ENCODE results near the gene TUBA1B. TPM values are rescaled to one million over a fixed set of nuclear protein-coding genes. Genes with fewer than 3 reads are reported as not detected.
A peak's percentile ranks its signal among the peaks of the same experiment; 100 is the strongest.

The TUBA1B gene
- total and polyA plus RNA-seq, 2 of the 13 experiments (the other 11 are each of a cell fraction or from before 2014, with no cell fraction given) = 1,275 to 1,353 TPM

DNA sequence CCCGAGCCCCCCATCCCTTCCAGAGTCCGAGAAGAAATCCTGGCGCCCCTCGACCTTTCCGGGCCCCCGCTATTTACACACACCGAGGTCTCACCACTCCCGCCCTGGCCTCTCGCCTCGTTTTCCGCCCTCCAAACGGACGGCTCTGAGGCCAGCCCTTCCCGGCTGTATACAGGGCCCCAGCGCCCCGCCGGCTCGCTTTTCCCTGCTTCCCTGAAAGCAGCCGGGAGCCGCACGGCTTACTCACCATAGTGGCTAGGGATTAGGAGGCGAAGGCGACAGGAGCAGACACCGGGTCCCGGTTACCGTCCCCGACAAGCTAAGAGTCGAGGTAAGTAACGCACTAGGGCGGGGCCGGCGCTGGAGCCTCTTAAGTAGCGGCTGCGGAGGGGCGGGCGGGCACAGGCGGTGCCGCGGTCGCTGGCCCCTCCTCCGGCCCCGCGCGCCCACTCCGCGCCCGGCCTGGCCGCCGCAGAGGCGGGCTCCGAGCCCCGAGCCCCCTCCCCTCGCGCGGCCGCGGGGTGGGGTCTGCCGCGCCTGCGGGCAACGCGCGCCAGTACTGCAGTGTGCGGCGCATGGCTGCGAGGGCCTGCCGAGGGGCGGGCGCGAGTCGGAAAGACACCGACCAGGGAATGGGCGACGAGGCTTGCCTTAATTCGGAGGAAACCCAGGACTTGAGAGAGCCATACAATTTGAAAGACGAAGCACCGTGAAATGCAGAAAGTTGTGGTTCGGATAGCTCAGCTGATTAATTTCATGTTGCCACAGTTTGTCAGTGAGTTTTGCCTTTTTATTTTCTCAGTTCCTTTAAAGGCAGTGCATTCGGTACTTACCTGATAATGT lies at the start of gene TUBA1B (continued):
- TF ChIP-seq GFI1 (CRISPR knock-in tag; IDR thresholded peaks at IDR 0.05; ENCODE audit: borderline replicate concordance) (0 out of 2 replicates have a peak, but pooled peaks have one; percentile 13), TCF7 (IDR thresholded peaks at IDR 0.05; ENCODE audit: low read depth) (no peak), SRSF9 (IDR thresholded peaks at IDR 0.05; ENCODE audit: borderline replicate concordance, insufficient read depth, low read depth, low read length, poor library complexity, severe bottlenecking) (no peak), ZKSCAN1 (IDR thresholded peaks at IDR 0.05; ENCODE audit: low read length) (no peak), ZNF672 (CRISPR knock-in tag; IDR thresholded peaks at IDR 0.05) (no peak), NFYC (CRISPR knock-in tag; IDR thresholded peaks at IDR 0.05) (0 out of 2 replicates have a peak, but pooled peaks have one; percentile 36), TP53 (CRISPR knock-in tag; conservative IDR thresholded peaks at IDR 0.05) (no peak), SNAI1 (CRISPR knock-in tag; IDR thresholded peaks at IDR 0.05; ENCODE audit: borderline replicate concordance) (no peak; the same call in 1 of the 2 replicates)
- TF ChIP-seq, protein P1, sequence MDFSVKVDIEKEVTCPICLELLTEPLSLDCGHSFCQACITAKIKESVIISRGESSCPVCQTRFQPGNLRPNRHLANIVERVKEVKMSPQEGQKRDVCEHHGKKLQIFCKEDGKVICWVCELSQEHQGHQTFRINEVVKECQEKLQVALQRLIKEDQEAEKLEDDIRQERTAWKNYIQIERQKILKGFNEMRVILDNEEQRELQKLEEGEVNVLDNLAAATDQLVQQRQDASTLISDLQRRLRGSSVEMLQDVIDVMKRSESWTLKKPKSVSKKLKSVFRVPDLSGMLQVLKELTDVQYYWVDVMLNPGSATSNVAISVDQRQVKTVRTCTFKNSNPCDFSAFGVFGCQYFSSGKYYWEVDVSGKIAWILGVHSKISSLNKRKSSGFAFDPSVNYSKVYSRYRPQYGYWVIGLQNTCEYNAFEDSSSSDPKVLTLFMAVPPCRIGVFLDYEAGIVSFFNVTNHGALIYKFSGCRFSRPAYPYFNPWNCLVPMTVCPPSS (IDR thresholded peaks at IDR 0.05) = no peak
- TF ChIP-seq, protein P2, sequence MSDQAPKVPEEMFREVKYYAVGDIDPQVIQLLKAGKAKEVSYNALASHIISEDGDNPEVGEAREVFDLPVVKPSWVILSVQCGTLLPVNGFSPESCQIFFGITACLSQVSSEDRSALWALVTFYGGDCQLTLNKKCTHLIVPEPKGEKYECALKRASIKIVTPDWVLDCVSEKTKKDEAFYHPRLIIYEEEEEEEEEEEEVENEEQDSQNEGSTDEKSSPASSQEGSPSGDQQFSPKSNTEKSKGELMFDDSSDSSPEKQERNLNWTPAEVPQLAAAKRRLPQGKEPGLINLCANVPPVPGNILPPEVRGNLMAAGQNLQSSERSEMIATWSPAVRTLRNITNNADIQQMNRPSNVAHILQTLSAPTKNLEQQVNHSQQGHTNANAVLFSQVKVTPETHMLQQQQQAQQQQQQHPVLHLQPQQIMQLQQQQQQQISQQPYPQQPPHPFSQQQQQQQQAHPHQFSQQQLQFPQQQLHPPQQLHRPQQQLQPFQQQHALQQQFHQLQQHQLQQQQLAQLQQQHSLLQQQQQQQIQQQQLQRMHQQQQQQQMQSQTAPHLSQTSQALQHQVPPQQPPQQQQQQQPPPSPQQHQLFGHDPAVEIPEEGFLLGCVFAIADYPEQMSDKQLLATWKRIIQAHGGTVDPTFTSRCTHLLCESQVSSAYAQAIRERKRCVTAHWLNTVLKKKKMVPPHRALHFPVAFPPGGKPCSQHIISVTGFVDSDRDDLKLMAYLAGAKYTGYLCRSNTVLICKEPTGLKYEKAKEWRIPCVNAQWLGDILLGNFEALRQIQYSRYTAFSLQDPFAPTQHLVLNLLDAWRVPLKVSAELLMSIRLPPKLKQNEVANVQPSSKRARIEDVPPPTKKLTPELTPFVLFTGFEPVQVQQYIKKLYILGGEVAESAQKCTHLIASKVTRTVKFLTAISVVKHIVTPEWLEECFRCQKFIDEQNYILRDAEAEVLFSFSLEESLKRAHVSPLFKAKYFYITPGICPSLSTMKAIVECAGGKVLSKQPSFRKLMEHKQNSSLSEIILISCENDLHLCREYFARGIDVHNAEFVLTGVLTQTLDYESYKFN (CRISPR knock-in tag; conservative IDR thresholded peaks at IDR 0.05) = no peak
- TF ChIP-seq, protein P3, sequence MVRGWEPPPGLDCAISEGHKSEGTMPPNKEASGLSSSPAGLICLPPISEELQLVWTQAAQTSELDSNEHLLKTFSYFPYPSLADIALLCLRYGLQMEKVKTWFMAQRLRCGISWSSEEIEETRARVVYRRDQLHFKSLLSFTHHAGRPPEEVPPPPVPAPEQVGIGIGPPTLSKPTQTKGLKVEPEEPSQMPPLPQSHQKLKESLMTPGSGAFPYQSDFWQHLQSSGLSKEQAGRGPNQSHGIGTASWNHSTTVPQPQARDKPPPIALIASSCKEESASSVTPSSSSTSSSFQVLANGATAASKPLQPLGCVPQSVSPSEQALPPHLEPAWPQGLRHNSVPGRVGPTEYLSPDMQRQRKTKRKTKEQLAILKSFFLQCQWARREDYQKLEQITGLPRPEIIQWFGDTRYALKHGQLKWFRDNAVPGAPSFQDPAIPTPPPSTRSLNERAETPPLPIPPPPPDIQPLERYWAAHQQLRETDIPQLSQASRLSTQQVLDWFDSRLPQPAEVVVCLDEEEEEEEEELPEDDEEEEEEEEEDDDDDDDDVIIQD (CRISPR knock-in tag; IDR thresholded peaks at IDR 0.05; ENCODE audit: low read depth) = 0 out of 2 replicates have a peak, but pooled peaks have one; percentile 46
- TF ChIP-seq, protein P4, sequence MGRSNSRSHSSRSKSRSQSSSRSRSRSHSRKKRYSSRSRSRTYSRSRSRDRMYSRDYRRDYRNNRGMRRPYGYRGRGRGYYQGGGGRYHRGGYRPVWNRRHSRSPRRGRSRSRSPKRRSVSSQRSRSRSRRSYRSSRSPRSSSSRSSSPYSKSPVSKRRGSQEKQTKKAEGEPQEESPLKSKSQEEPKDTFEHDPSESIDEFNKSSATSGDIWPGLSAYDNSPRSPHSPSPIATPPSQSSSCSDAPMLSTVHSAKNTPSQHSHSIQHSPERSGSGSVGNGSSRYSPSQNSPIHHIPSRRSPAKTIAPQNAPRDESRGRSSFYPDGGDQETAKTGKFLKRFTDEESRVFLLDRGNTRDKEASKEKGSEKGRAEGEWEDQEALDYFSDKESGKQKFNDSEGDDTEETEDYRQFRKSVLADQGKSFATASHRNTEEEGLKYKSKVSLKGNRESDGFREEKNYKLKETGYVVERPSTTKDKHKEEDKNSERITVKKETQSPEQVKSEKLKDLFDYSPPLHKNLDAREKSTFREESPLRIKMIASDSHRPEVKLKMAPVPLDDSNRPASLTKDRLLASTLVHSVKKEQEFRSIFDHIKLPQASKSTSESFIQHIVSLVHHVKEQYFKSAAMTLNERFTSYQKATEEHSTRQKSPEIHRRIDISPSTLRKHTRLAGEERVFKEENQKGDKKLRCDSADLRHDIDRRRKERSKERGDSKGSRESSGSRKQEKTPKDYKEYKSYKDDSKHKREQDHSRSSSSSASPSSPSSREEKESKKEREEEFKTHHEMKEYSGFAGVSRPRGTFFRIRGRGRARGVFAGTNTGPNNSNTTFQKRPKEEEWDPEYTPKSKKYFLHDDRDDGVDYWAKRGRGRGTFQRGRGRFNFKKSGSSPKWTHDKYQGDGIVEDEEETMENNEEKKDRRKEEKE (IDR thresholded peaks at IDR 0.05) = no peak
- TF ChIP-seq, protein P5, sequence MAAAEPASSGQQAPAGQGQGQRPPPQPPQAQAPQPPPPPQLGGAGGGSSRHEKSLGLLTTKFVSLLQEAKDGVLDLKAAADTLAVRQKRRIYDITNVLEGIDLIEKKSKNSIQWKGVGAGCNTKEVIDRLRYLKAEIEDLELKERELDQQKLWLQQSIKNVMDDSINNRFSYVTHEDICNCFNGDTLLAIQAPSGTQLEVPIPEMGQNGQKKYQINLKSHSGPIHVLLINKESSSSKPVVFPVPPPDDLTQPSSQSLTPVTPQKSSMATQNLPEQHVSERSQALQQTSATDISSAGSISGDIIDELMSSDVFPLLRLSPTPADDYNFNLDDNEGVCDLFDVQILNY (CRISPR knock-in tag; conservative IDR thresholded peaks at IDR 0.05) = no peak
- TF ChIP-seq, protein P6, sequence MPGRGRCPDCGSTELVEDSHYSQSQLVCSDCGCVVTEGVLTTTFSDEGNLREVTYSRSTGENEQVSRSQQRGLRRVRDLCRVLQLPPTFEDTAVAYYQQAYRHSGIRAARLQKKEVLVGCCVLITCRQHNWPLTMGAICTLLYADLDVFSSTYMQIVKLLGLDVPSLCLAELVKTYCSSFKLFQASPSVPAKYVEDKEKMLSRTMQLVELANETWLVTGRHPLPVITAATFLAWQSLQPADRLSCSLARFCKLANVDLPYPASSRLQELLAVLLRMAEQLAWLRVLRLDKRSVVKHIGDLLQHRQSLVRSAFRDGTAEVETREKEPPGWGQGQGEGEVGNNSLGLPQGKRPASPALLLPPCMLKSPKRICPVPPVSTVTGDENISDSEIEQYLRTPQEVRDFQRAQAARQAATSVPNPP (CRISPR knock-in tag; IDR thresholded peaks at IDR 0.05) = peak; percentile 46; the same call in 1 of the 2 replicates
